IMR-90 (cell line): ENCODE results near the gene OR52K1. TPM values are rescaled to one million over a fixed set of nuclear protein-coding genes. Genes with fewer than 3 reads are reported as not detected.
"Not testable (repeated sequence)": the region's sequence is repeated elsewhere in the genome, so short reads cannot be mapped to it uniquely, and the experiment has no call there.

ENCODE experiments used
- ATAC-seq: fragments of 200-7000 bp; cut with Tn5 transposase; 2 replicates; pipeline ENCODE4 v1.9.1; 2020; ENCODE audit warnings: low read depth, mild to moderate bottlenecking, moderate library complexity
- BruUV-seq: library from RNA; stranded (reverse); fragments of 400-500 nt; replicated peaks from 2 replicates; lab custom pipeline; 2021; lab: Mats Ljungman, UMichigan
- CTCF ChIA-PET: fragments of 300-600 bp; formaldehyde crosslinking; extraction: SDS; loops from one replicate; lab custom pipeline; 2021; ENCODE audit warnings: antibody characterized with exemption; lab: Yijun Ruan, JAX
- POLR2A ChIA-PET: fragments of 300-600 bp; sonication (Branson Sonifier 250); formaldehyde crosslinking; loops from one replicate; lab custom pipeline; 2022; ENCODE audit warnings: antibody characterized with exemption; ENCODE audit not compliant: unreplicated experiment; lab: Charles Lee
- DNase-seq: peaks from one replicate; pipeline ENCODE4 v3.0.0; 2013
- H2AFZ ChIP-seq: replicated peaks from 2 replicates; pipeline ENCODE3; 2013; ENCODE audit warnings: low read length, mild to moderate bottlenecking; ENCODE audit not compliant: poor library complexity
- H2AK5ac ChIP-seq: 2 replicates; pipeline ENCODE4 v1.6.1; 2013; ENCODE audit warnings: low read depth, low read length, inconsistent platforms
- H2AK9ac ChIP-seq: replicated peaks from 2 replicates; pipeline ENCODE3; 2013; ENCODE audit warnings: mild to moderate bottlenecking, low read depth, low read length, moderate library complexity; ENCODE audit not compliant: poor library complexity
- H2BK120ac ChIP-seq: 2 replicates; pipeline ENCODE4 v1.6.1; 2013; ENCODE audit warnings: low read depth, low read length, inconsistent platforms
- H2BK15ac ChIP-seq: 3 replicates; pipeline ENCODE4 v1.6.1; 2013; ENCODE audit warnings: low read depth, low read length, inconsistent platforms
- H2BK20ac ChIP-seq: 2 replicates; pipeline ENCODE4 v1.6.1; 2013; ENCODE audit warnings: low read depth, mild to moderate bottlenecking, inconsistent platforms, low read length, moderate library complexity
- H2BK5ac ChIP-seq: 2 replicates; pipeline ENCODE4 v1.6.1; 2013; ENCODE audit warnings: mild to moderate bottlenecking, low read depth, low read length, inconsistent platforms; ENCODE audit not compliant: poor library complexity, severe bottlenecking
- H3K14ac ChIP-seq: replicated peaks from 2 replicates; pipeline ENCODE4 v1.6.1; 2013; ENCODE audit warnings: low read depth, low read length, inconsistent platforms
- H3K18ac ChIP-seq: 2 replicates; pipeline ENCODE4 v1.6.1; 2013; ENCODE audit warnings: low read depth, low read length, control low read depth
- H3K23ac ChIP-seq: 2 replicates; pipeline ENCODE4 v1.6.1; 2013; ENCODE audit warnings: low read depth, low read length, inconsistent platforms
- H3K27ac ChIP-seq: 2 replicates; pipeline ENCODE4 v1.5.1; 2013; ENCODE audit warnings: mild to moderate bottlenecking, control low read depth, low read length; ENCODE audit not compliant: insufficient read depth
- H3K27me3 ChIP-seq: 2 replicates; pipeline ENCODE4 v1.6.1; 2013; ENCODE audit warnings: low read length; ENCODE audit not compliant: control insufficient read depth, insufficient read depth
- H3K36me3 ChIP-seq: 2 replicates; pipeline ENCODE4 v1.6.1; 2013; ENCODE audit warnings: low read length, mixed read lengths; ENCODE audit not compliant: control insufficient read depth, insufficient read depth
- H3K4ac ChIP-seq: 2 replicates; pipeline ENCODE4 v1.6.1; 2013; ENCODE audit warnings: low read depth, low read length, inconsistent platforms
- H3K4me1 ChIP-seq: 2 replicates; pipeline ENCODE4 v1.6.1; 2013; ENCODE audit warnings: low read length, mixed read lengths; ENCODE audit not compliant: control insufficient read depth, insufficient read depth
- H3K4me2 ChIP-seq: 2 replicates; pipeline ENCODE4 v1.6.1; 2013; ENCODE audit warnings: low read depth, mild to moderate bottlenecking, control low read depth, low read length, moderate library complexity
- H3K4me3 ChIP-seq: 2 replicates; pipeline ENCODE4 v1.5.1; 2013; ENCODE audit warnings: low read depth, mild to moderate bottlenecking, control low read depth, low read length, moderate library complexity; ENCODE audit not compliant: insufficient read depth
- H3K56ac ChIP-seq: 2 replicates; pipeline ENCODE4 v1.6.1; 2013; ENCODE audit warnings: low read length, inconsistent platforms; ENCODE audit not compliant: insufficient read depth; ENCODE audit errors: extremely low read depth
- H3K79me1 ChIP-seq, 2 experiments: 2 replicates each; pipeline ENCODE4 v1.6.1; 2013; ENCODE audit warnings: low read length in 2 of 2, inconsistent platforms in 1 of 2, low read depth in 1 of 2
- H3K9ac ChIP-seq: 2 replicates; pipeline ENCODE4 v1.6.1; 2013; ENCODE audit warnings: low read depth, low read length, control low read depth
- H3K9me1 ChIP-seq: 2 replicates; pipeline ENCODE4 v1.6.1; 2013; ENCODE audit warnings: low read length, inconsistent platforms; ENCODE audit not compliant: insufficient read depth
- H3K9me3 ChIP-seq: 2 replicates; pipeline ENCODE4 v1.6.1; 2013; ENCODE audit warnings: low read length; ENCODE audit not compliant: control insufficient read depth, insufficient read depth
- H4K20me1 ChIP-seq: 2 replicates; pipeline ENCODE4 v1.6.1; 2013; ENCODE audit warnings: low read length, inconsistent platforms; ENCODE audit not compliant: insufficient read depth
- H4K5ac ChIP-seq: 2 replicates; pipeline ENCODE4 v1.6.1; 2013; ENCODE audit warnings: mild to moderate bottlenecking, low read depth, low read length, control low read depth
- H4K8ac ChIP-seq, 2 experiments: 2 replicates each; pipeline ENCODE4 v1.6.1; 2013; ENCODE audit warnings: low read depth in 2 of 2, low read length in 2 of 2, control low read depth in 1 of 2, inconsistent platforms in 1 of 2
- H4K91ac ChIP-seq: 2 replicates; pipeline ENCODE4 v1.6.1; 2013; ENCODE audit warnings: low read depth, low read length, inconsistent platforms; ENCODE audit not compliant: insufficient read depth
- BHLHE40 ChIP-seq: fragments of 150-350 bp; IDR thresholded peaks from 2 replicates; pipeline ENCODE4 v1.6.1; 2016; ENCODE audit warnings: mild to moderate bottlenecking, low read depth, low read length
- CEBPB ChIP-seq: IDR thresholded peaks from 2 replicates; pipeline ENCODE4 v1.6.1; 2012; ENCODE audit warnings: low read depth, low read length, improper control_type of control experiment
- MAFK ChIP-seq: IDR thresholded peaks from 2 replicates; pipeline ENCODE4 v1.6.1; 2012; ENCODE audit warnings: low read depth, low read length, improper control_type of control experiment
- MAZ ChIP-seq: IDR thresholded peaks from 2 replicates; pipeline ENCODE4 v1.6.1; 2012; ENCODE audit warnings: low read depth, mild to moderate bottlenecking, low read length, improper control_type of control experiment, moderate library complexity, borderline replicate concordance
- MXI1 ChIP-seq: IDR thresholded peaks from 2 replicates; pipeline ENCODE4 v1.6.1; 2012; ENCODE audit warnings: low read depth, mild to moderate bottlenecking, low read length, moderate library complexity, borderline replicate concordance
- RAD21 ChIP-seq: IDR thresholded peaks from 2 replicates; pipeline ENCODE4 v1.6.1; 2012; ENCODE audit warnings: low read length, improper control_type of control experiment
- RFX5 ChIP-seq: IDR thresholded peaks from 2 replicates; pipeline ENCODE4 v1.8.0; 2012; ENCODE audit warnings: low read depth, mild to moderate bottlenecking, low read length, moderate library complexity
- USF2 ChIP-seq: fragments of 150-350 bp; IDR thresholded peaks from 2 replicates; pipeline ENCODE4 v1.6.1; 2017; ENCODE audit warnings: mild to moderate bottlenecking, antibody characterized with exemption, low read length, low read depth
- WGBS, 2 experiments: methylation state at CpG; one replicate each; pipeline versions ENCODE4 v1.1.5 to v1.1.7; 2013; ENCODE audit warnings: missing lambda C conversion rate in 2 of 2; ENCODE audit not compliant: insufficient read length in 1 of 2; ENCODE audit errors: extremely low coverage in 2 of 2; 5-methylcytosine and 5-hydroxymethylcytosine counted together
- dilution Hi-C: fragments of 300-500 bp; cut with HindIII; formaldehyde crosslinking; loops from one replicate; pipeline ENCODE4 v1.14.3; 2018; ENCODE audit warnings: low sequenced_read_pairs; ENCODE audit not compliant: unreplicated experiment
- in situ Hi-C: fragments of 300-500 bp; cut with MboI; formaldehyde crosslinking; loops from 3 replicates; pipeline ENCODE4 v1.14.3; 2019; ENCODE audit warnings: low sequenced_read_pairs, inconsistent platforms, mixed read lengths
- intact Hi-C: fragments of 100-400 bp; cut with micrococcal nuclease; formaldehyde crosslinking; loops from 2 replicates; pipeline ENCODE4 v1.10.0; 2022
- polyA plus RNA-seq, 3 experiments: library from polyadenylated mRNA; depleted of rRNA; stranded (reverse); fragments of >200 nt; gene quantifications; 2 replicates each; pipeline ENCODE4 v1.2.3, GENCODE V29; 2012; ENCODE audit warnings: low replicate concordance in 1 of 3
- total RNA-seq: library from RNA; depleted of rRNA; stranded (reverse); fragments of >200 nt; gene quantifications from 2 replicates; pipeline ENCODE4 v1.2.3, GENCODE V29; 2012

Gene OR52K1
- total and polyA plus RNA-seq, 2 of the 4 experiments (the other 2 are of a cell fraction): not detected

GRCh38 chr11:4484310-4484709, 1.9 kb downstream of the OR52K1 start:
- no peaks in the 10 kb centered on the region for H3K36me3 ChIP-seq
- H3K56ac ChIP-seq: no peak overlapping the region
- H3K4me3 ChIP-seq: no peak overlapping the region
- no peaks in the 10 kb centered on the region for H3K4me1 ChIP-seq
- dilution Hi-C loops (no loop called here), in situ Hi-C loops (no loop called here), intact Hi-C loops (no loop called here)
- no peak overlapping the region for H2AFZ ChIP-seq
- no peak for DNase-seq
- no peaks in the 10 kb centered on the region for H3K27me3 ChIP-seq
- no peak overlapping the region for H3K18ac ChIP-seq
- ChIA-PET CTCF (interaction anchor here (0.8 to 1.4 kb wide), 2 partner anchors 27 to 298 kb away, joined by 3 to 4 read pairs; no protein-coding TSS in a partner anchor), POLR2A (no interaction called here)
- no peak overlapping the region for H2AK5ac ChIP-seq
- no peak overlapping the region for H2BK5ac ChIP-seq
- no peak overlapping the region for H2BK120ac ChIP-seq
- no peak overlapping the region for H4K8ac ChIP-seq
- H3K9me1 ChIP-seq: no peaks in the 10 kb centered on the region
- no peak overlapping the region for H4K5ac ChIP-seq
- H2AK9ac ChIP-seq: no peak overlapping the region
- no peak overlapping the region for H3K4me2 ChIP-seq
- ATAC-seq: no peak
- H2BK15ac ChIP-seq: no peak overlapping the region
- H3K9me3 ChIP-seq: no peaks in the 10 kb centered on the region
- WGBS, 2 experiments: 45% methylated on average over 2 of the region's 4 CpGs; no CpG with 5 or more reads in 1 of the 2 experiments
- H3K9ac ChIP-seq: no peak overlapping the region
- H3K14ac ChIP-seq: no peak overlapping the region
- TF ChIP-seq USF2 (no peak), MAFK (no peak), CEBPB (no peak), MAZ (no peak), RAD21 (no peak), BHLHE40 (no peak), RFX5 (no peak), MXI1 (no peak)
- no TSS peak for BruUV-seq
- no peak overlapping the region for H3K4ac ChIP-seq
- H3K79me1 ChIP-seq: no peaks in the 10 kb centered on the region
- H3K23ac ChIP-seq: no peak overlapping the region
- H4K91ac ChIP-seq: no peak overlapping the region
- H3K27ac ChIP-seq: no peak overlapping the region
- no peaks in the 10 kb centered on the region for H4K20me1 ChIP-seq
- no peak overlapping the region for H2BK20ac ChIP-seq

- in situ Hi-C loops, H2BK20ac ChIP-seq, intact Hi-C loops, H3K18ac ChIP-seq, H2BK5ac ChIP-seq, H2BK15ac ChIP-seq, H4K91ac ChIP-seq, H3K27ac ChIP-seq, H3K79me1 ChIP-seq, H3K9ac ChIP-seq, H3K4me2 ChIP-seq, H3K4ac ChIP-seq, DNase-seq, dilution Hi-C loops, H3K36me3 ChIP-seq, H3K27me3 ChIP-seq, H2AFZ ChIP-seq, H3K56ac ChIP-seq, ATAC-seq, H4K8ac ChIP-seq, H3K4me3 ChIP-seq, H4K5ac ChIP-seq, BruUV-seq, H3K9me1 ChIP-seq, H3K4me1 ChIP-seq, POLR2A ChIA-PET, H3K9me3 ChIP-seq, H4K20me1 ChIP-seq, H2AK5ac ChIP-seq, H3K23ac ChIP-seq, H2BK120ac ChIP-seq, H3K14ac ChIP-seq, H2AK9ac ChIP-seq: not testable (repeated sequence)
- CTCF ChIA-PET: interaction anchor here (1.8 kb wide), 1 partner anchor 304 kb away, joined by 15 read pairs; no protein-coding TSS in a partner anchor
- WGBS, 2 experiments: no CpG with 5 or more reads among the region's 2 CpGs
Measured at GRCh38 chr11:4491405-4491804, 9.0 kb downstream of the OR52K1 start.
